ENCODE data around the gene MTHFD2L.

DNA sequence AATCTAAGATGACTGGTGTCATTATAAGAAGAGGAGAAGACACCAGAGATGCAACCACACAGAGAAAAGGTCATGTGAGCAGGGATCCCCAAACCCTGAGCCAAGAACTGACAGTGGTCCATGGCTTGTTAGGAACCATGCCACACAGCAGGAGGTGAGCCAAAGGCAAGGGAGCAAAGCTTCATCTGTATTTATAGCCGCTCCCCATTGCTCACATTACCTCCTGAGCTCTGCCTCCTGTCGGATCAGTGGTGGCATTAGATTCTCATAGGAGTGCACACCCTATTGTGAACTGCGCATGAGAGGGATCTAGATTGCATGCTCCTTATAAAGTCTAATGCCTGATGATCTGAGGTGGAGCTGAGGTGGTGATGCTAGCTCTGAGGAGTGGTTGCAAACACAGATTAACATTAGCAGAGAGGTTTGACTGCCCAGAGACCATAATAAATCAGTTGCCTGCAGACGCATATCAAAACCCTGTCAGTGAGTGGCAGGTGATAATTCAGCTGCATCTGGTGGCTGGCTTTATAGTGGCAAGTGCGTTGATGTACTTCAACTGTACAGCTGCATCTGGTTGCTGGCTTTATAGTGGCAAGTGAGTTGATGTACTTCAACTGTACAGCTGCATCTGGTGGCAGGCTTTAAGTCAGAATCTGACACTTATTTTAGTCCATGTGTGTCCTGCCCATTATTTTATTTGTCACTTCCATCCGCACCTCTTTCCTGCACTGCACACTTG, 39.1 kb upstream of the MTHFD2L start:
- TF ChIP-seq, protein P1, sequence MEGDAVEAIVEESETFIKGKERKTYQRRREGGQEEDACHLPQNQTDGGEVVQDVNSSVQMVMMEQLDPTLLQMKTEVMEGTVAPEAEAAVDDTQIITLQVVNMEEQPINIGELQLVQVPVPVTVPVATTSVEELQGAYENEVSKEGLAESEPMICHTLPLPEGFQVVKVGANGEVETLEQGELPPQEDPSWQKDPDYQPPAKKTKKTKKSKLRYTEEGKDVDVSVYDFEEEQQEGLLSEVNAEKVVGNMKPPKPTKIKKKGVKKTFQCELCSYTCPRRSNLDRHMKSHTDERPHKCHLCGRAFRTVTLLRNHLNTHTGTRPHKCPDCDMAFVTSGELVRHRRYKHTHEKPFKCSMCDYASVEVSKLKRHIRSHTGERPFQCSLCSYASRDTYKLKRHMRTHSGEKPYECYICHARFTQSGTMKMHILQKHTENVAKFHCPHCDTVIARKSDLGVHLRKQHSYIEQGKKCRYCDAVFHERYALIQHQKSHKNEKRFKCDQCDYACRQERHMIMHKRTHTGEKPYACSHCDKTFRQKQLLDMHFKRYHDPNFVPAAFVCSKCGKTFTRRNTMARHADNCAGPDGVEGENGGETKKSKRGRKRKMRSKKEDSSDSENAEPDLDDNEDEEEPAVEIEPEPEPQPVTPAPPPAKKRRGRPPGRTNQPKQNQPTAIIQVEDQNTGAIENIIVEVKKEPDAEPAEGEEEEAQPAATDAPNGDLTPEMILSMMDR (IDR thresholded peaks at IDR 0.05): no peak
- TF ChIP-seq POLR2A (IDR thresholded peaks at IDR 0.05): no peak
